Activated gamma-delta T cell (primary cell): ENCODE measurements around the gene HLA-DOB.
"Not testable (repeated sequence)": the region's sequence is repeated elsewhere in the genome, so short reads cannot be mapped to it uniquely, and the experiment has no call there.

Experiments
- DNase-seq: peaks from one replicate; lab custom pipeline; 2025; lab: John Stamatoyannopoulos, UW

Gene HLA-DOB

DNA sequence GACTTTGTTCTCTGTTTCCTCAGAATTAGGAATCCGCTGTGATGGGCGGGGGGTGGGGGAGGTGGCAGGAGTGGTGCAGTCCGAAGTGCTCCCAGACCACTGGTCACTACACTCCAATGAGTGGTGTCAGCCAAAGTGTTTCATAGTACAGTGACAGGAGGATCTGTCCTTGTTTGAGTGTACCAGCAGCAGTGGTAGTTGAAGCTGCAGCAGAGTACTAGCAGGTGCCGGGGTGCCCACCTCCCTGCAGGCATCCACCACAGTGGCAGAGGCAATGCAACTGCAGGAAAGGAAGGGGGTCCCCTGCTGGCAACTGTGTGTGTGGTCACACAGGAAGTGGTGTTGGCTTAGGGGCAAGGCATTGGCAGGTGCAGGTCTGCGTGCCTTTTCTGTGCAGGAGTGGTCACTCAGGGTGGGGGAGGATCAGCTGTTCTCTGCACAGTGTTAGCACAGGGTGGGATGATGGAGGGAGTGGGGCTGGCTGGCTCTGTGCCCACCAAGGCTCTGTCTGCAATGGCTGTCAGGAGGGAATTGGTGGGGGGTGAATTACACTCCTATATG lies 9.7 kb downstream of the HLA-DOB start:
- DNase-seq = no peak

DNA sequence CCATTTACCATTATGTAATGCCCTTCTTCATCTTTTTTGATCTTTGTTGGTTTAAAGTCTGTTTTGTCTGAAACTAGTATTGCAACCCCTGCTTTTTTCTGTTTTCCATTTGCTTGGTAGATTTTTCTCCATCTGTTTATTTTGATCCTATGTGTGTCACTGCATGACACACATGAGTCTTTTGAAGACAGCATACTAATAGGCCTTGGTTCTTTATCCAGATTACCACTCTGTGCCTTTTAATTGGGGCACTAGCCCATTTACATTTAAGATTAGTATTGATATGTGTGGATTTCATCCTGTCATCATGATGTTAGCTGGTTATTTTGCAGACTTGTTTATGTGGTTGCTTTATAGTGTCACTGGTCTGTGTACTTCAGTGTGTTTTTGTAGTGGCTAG lies 11.4 kb downstream of the HLA-DOB start:
- DNase-seq = not testable (repeated sequence)

DNA sequence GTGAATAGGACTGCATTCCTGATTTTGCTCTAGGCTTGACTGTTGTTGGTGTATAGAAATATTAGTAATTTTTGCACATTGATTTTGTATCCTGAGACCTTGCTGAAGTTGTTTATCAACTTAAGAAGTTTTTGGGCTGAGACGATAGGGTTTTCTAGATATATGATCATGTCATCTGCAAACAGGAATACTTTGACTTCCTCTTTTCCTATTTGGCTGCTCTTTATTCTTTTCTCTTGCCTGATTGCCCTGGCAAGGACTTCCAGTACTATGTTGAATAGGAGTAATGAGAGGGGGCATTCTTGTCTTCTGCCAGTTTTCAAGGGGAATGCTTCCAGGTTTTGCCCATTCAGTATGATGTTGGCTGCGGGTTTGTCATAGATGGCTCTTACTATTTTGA lies 13.4 kb downstream of the HLA-DOB start:
- DNase-seq = no peak

DNA sequence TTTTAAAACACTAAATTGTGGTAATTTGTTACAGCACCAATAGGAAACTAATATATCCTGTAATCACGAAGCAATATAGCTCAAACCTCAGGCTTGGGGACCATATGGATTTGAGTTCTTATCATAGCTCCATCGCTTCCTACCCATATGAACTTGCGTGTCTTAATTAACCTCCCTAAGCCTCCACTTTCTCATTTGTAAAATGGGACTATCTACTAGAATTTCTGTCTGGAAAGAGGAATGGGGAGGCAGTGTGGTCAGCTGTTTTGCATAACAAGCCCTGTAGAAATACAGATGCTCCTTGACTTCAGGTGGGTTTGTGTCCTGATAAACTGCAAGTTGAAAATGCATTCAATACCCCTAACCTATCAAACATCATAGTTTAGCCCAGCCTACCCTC lies 17.1 kb downstream of the HLA-DOB start:
- DNase-seq = no peak

DNA sequence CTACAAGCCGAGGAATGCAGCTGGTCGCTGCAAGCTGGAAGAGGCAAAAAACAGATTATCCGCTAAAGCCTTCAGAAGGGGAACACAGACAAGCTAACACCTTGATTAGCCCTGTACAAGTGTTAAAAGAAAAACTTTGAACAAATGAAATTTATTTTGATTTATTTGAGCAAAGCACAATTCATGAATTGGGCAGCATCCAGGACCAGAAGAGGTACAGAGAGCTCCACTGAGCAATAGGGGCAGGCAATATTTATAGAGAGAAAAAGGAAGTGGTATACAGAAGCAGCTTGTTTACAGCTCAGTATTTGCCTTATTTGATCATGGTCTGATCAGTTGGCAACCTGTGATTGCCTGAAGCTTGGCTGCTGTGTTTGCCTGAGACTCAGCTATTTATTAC lies 17.6 kb downstream of the HLA-DOB start:
- DNase-seq = no peak

DNA sequence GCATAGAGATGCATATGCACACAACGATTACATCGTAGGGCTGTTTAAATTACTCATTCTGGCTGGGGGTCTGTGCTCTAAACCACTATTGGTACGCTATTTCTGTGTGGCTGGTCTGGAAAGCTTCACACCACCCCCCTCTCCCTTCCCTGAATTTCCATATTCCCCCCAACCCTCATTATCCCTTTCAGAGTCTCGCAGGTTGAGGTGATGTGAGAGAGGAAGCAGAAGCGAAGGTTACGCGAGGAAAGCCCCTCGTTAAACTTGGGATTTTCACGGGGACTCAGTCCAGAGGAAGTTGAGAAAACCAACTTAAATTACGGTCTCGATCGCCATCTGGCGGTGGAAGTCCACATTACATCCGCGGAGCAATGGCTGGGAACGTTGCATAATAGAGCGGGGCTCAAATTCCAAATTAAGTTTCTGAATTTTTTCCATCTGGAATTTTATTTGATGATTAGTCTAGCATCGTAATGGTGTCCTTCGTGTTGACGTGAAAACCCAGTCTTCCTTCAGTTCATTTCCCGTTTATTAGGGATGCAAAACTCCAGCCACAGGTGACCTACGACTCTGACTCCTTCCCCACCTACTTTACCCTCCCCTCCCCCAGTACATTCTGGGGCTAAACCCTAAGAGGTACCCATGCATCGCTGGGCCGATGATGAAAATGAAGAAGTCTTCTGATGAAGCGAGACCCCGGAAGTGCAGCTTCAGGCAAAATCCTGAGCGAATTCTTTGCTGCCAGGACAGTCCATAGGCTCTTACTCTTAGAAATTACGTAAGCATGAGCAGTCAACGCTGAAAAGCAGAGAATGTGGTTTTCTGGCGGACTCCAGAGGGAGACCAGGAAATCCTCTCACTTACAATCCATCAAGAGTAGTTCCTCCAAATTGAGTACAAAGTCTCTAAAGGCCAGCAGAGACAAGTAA lies 19.7 kb downstream of the HLA-DOB start:
- no peak for DNase-seq

DNA sequence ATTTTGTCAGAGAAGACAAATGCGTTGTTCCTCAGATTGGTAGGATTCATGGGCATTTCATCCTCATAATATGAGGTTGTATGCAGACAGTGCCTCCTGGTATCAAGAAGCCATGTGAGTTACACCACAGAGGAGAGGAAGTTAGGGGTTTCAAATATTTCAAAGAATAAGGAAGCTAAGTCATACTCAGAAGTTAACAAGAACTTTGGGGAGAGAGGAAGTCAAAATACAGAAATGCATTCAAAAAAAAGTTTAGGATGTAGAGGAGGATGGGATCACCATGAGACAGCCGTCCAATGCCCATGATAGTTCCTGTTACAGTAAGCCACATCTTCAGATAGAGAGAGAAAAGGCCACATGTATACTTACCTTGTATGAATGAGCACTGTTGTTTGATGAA lies 22.3 kb downstream of the HLA-DOB start:
- no peak for DNase-seq

DNA sequence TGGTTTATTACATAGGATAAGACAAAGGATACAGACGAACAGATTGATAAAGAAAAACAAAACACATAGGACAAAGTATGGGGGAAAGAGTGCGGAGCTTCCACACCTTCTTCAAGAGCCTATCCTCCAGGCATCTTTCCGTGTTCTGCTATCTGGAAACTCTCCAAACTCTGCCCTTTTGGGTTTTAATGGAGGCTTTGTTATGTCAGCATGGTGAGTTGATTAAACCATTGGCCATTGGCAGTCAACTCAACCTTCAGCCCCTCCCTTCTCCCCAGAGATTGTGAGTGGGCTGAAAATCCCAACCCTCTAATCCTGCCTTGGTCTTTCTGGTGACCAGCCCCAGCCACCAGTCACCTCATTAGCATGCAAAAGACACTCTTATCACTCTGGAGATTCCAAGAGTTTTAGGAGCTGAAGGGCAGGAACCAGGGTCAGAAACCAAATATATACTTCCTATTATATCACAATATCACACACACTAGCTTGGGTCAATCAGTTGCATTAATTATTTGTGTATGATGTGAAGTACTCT lies 23.8 kb downstream of the HLA-DOB start:
- no peak for DNase-seq

DNA sequence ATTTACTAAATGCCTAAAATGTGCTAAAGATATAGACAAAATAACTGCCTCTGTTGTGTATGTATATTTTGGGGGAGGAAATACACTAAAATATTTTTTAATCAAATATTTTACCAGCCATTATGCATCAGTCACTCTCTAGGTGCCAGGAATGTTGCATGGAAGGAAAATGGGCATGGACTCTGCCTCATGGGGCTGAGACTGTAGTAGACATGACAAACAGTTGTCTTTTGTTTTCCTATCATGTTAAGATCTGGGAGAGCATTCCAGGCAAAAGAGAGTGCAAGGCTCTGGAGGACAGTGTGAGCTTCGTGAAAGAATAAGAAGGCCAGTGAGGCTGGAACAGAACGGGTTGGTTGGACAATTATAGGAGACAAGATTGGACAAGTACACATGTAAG lies 26.5 kb downstream of the HLA-DOB start:
- DNase-seq = no peak

DNA sequence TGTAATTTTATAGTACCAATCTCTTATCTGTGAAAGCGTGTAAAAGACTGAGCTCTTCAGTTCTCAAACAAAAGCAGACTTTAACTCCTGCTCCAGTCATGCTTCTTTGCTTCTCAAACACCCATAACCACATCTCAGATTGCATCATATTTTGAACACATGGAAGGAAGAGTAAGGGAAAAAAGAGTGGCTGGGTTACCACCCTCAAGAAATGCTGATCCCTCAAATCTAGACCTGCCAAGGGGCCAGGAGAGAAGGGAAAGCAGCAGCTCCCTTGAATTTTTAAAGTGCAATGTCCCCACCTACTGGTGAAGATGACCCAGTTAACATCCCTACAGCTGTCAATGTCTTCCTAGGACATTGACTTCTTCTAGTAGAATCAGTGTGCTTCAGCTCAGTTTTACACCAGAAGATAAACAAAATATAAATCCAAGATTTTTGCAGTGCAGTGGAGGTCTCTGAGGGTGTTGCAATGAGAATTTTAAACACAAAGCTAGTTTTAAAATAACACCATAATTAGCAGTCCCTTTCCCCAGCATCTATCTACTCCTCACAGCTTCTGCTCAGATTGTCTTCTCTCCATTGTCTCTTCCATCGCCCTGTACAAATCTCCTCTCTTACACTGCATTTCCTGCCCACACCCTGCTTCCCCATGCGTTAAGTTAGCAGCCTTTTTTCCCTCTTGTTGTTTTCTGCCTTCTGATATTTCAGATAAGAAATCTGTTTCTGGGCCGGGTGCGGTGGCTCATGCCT lies 30.8 kb downstream of the HLA-DOB start:
- DNase-seq = no peak

DNA sequence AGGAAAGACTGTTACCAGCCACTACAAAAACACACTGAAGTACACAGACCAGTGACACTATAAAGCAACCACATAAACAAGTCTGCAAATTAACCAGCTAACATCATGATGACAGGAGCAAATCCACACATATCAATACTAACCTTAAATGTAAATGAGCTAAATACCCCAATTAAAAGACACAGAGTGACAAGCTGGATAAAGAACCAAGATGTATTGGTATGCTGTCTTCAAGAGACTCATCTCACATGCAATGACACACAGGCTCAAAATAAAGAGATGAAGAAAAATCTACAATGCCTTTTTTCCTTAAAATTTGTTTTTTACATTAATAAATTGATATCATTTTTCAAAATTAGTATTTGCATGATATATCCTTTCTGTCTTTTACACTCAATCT lies 33.9 kb downstream of the HLA-DOB start:
- DNase-seq = not testable (repeated sequence)

DNA sequence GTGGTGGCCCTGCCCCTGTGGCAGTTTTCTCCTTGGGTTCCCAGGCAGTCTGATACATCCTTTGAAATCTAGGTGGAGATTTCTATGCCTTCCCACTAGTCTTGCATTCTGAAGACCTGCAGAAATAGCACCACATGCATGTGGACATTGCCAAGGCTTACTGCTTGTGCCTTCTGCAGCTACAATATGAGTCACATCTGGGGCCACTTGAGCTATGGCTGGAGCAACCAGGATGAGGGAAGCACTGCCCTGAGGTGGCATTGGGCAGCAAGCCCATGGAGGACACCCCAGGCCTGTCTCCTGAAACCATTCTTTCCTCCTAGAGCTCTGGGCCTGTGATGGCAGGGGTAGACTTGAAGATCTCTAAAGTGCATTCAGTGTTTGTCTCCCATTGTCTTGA lies 37.8 kb downstream of the HLA-DOB start:
- no peak for DNase-seq

DNA sequence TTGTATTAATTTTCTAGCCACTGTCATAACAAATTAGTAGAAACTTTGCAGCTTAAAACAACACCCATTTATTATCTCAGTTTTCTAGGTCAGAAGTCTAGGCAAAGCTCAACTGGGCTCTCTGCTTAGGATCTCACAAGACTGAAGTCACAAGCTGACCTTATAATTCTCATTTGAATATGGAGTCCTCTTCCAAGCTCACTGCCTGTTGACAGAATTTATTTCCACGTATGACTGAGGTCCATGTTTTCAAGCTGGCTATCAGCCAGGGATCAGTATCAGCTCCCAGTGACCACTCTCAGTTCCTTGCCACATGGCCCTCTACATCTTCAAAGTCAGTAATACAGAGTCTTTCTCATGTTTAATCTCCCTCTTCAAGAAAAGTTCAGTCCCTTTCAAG lies 41.7 kb downstream of the HLA-DOB start:
- DNase-seq = no peak

DNA sequence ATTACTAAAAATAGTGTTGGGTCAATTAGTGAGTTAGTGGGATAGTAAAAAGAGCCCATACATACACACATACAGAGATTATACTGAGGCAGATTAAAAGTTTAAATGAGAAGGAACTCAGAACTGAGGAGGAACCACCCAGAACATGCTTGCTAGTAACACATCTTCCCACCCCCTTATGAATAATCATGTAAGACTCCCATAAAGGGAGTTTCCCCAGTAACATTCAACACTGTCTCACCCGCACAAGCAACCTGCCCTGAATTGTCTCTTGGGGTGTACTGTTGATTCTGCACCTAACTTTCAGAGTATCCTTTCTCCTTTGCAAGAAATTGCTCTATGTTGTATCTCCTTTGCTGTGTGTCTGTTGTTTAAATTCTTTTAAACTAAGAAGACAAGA lies 42.4 kb downstream of the HLA-DOB start:
- no peak for DNase-seq

DNA sequence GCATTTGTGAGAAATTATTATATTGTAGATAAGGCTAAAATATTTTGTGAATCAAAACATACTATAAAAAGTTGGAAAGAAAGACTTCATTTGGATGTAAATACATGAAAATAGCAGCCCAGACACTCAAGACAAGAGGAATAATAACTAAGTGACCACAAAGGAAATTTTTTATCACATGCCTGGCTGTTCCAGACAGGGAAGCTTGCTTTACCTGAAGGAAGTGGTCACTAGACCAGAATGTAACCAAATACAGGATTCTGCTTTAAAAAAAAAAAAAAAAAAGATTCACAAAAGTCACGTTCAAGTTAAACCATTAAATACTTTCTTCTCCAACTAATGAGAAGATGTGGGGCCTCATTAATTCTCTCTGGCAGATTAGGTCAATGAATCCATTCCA lies 44.1 kb downstream of the HLA-DOB start:
- DNase-seq = no peak

DNA sequence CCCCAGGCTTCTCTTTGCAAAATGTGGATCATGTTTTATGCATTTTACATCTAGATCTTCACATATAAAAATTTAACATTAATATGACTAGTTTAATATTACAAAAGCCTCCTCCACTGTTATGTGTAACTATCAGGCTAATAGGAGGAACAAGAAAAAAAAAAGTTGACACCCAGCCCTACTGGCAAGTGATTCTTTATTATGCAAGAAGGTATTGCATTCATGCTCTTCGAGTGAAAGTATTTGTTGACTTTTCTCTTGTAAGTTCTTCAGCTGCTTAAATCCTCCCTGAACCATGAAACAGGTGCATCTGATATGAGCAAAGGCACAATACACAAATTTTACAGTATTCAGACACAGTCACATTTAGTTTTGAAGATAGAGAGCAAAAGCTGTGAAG lies 52.8 kb downstream of the HLA-DOB start:
- DNase-seq = no peak

DNA sequence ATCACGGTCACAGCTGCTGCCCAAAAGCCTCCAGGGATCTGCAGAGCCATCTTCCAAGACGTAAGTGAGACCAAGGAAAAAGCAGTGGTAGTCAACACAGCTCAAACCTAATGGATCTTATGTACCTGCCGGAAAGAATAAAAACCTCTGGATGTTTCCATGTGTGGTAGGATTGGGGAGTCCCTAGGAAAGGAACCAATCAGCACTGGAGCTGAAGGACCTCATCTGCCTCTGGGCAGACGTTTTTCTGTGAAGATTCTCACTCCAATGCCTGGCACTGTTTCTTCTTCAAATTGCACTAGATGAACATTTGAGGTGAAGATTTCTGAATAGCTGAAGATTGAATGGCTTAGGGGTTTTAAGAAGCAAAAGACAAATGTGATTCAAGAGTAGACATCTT lies 53.4 kb downstream of the HLA-DOB start, which contains the start of gene HLA-DQB2:
HLA-DQB2 (minus strand) TSS at position 112 of the 400 bp plus-strand sequence; CDS start at position 50, 62 bp downstream.
- no peak for DNase-seq
